NCI-H526 (cell line): ENCODE data around the gene GZF1.

Experiments
- DNase-seq, 2 experiments: peaks; one replicate each; lab custom pipeline; 2025; lab: John Stamatoyannopoulos, UW

The GZF1 gene

DNA sequence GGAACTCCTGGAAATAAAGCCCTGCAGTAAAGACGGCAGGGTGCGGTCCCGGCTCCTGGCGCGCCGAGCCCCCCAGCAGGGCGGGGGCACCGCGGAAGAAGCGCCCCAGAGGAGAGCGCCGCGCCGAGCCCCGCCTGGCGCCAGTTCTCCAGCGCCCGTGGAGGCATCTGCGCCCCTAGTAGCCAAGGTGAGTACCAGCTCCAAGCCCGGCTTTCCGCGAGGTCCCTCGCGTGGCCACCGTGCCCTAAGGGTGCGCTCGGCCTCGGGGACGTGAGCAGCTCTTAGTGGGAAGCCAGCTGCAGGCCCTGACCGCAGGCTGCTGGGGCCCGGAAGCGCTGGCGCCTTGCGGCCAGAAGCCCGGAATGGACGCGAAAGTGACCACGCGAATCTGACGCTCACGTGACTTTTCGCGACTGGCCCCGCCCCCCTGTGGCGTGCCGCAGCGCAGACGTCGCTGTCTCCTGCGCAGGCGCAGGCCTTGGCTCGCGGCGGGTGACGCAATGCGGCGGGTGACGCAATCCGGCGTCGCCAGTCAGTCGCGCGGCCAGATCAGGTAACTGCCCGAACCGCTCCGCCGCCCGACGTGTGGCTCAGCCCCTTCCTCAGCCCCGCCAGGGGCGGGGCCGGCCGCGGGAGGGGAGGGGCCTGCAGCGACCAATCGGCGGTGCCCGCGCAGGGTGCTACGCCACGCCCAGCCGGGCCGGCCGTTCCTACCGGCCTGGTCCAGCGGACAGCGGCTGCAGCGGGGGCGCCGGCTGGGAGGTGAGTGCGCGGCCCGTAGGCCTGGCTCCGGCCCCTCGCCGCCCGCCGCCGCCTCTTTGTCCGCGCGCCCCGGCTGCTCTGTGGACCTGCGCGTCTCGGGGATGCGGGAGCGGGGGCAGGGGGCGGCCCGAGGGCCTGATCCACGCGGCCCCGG lies at the start of gene GZF1:
TSS of gene GZF1 (plus strand) at position 707 of the 916 bp plus-strand sequence. CDS start 2,202 bp downstream, outside the sequence.
- DNase-seq: peak; percentile 94 to 99

DNA sequence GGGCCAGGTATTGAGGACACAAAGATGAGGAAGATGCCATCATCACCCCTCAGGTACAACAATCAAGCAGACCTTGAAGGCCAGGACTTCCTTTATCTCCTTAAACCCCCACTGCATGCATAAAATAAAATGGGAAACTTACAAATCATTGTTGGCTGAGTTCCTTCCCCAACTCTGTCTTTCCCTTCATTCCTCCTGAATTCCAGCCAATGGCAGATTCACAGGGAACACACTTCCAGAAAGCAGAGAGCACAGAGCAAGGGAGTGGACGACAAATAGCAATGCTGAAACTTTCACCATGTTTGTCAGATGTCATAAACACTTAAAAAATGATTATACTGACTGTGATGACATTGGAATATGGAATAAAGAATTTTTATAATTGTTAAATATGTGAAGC lies 48.7 kb upstream of the GZF1 start:
- no peak for DNase-seq

DNA sequence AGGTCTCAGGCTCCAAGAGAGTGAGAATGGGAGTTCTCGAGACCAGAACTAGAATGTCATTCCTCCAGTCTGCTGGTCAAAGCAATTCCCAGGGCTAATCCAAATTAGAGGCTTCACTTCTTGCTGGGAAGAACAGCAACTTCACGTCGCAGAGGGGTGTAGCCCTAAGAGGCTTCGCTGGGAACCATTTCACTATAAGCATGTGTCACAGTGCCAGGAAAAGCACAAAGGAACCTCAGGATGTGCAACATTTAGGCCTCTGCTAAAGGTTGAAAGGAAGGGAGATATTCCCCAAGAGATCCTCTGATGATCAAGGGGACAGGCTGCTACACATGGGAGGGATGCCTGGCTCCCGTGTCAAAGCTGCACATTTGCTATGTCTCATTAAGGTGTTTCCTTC lies 47.3 kb upstream of the GZF1 start:
- no peak for DNase-seq

DNA sequence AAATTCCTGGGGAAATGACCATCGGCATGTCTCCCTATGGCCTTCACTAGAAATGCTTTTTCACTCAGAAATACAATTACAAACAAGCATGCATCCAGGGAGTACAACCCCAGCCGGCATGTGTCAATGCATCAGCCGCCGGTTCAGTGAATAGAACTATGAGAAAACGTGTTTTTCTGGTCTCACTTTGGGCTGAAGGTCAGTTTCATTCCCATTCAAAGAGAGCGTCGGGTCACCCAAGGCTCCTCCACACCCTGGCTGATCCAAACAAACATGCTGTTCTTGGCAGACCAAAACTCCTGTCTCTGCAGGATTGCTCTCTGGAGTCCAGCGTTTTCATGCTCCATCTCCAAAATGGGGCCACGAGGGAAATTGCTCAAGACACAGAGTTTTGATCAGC lies 46.9 kb upstream of the GZF1 start:
- DNase-seq: no peak

DNA sequence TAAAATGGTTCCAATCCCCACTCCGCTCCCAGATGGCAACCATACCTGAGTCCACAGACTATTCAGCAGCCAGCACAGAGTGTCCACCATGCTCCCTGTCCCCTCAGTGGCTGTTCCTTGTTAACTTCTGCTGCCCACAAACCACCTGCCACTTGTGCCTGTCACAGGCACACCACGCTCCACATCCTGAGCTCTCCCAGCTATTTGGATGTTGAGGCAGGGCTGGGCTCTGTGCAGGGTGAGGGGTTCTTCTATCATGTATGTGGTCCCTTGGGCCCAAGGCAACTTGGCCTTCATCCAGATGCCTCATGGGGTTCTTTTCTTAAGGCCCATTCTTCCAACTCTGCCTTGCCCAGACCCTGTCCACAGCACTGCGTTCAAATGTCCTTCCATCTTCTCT lies 45.4 kb upstream of the GZF1 start:
- DNase-seq: no peak

DNA sequence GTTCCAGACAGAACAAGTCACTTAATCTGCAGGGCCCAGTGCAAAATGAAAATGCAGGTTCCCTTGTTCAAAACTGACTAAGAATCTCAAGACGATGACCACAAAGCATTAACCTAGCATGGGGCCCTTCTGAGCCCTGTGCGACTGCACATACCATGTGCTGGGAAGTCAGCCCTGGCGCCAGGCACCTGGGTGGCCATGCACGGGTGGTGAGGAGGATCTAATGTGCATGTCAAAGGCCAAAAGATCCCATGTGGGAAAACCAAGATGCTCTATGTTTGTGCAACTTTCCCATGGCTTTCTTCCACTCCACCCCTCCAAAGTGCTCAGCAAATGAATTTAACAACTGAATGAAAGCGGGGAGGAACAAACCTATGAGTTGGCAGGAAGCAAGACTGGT lies 44.9 kb upstream of the GZF1 start:
- no peak for DNase-seq

DNA sequence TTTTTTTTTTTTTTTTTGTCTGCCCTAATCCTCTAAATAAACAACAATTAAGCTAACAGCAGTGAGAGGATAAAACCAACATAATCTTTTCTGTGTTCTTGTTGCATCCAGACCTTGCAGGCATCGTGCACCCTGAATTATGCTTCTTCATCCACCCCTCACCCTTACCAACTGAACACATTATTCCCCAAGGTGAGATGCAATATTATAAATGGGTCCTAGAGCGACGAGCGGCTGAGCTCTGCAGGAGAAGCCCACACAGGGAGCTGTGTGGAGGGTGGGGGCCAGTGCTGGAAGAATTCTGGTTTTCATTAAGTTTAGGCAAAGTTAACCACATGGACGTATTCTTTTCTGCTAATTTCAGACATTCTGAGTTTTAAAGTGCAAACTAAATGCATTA lies 43.6 kb upstream of the GZF1 start:
- DNase-seq: no peak

DNA sequence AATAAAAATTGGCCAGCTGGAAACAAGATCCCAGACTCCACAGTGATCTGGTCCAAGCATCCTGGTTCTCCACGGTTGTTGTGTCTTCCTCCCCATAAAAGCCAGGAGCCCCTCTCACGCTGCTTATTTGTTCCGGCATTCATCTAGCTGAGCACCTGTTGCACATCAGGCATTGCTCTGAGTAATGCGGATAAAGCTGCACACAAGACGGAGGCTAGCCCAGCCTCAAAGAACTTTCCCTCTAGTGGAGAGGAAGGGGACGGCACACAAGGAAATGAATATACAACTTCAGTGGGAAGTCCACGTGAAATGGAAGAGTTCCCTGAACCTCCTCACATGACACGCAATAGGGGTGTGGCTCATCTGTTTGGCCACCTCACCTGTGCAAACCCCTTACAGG lies 41.7 kb upstream of the GZF1 start:
- DNase-seq: peak in 1 of 2 experiments; percentile 36

DNA sequence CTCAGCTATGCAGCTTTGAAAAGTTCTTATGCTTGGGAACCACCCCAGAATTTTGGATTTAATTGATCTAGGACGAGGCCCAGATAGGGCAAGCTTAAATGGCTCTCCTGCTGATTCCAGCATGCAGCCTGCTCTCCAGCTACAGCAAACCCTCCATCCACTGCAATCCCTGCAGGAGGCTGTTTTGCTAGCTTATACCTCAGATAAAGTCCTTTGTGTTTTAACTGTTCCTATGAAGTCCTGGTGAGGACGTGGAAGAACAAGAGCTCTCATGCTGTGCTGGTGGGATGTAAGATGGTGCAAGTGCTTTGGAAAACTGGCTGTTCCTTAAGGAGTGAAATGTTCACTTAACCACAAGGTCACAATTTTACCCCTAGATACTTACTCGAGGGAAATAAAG lies 36.9 kb upstream of the GZF1 start:
- DNase-seq: no peak

DNA sequence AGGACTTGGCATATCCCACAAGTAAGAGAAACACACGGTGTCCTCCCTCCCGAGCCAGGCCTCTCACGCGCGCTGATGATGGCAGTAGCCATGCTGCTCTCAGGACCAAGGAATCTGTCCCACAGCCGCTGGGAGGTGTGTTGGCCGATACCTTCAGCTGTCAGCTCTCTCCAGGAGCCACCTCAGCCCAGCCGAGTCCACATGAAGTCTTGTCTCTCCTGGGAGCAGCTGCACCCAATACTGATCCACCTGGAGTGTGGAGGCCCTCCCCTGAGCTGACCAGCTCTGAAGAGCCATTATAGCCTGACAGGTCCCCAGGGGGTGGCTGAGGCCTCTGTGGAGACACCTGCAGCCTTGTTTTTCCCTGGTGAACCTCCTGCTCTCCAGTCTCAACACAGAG lies 35.2 kb upstream of the GZF1 start:
- DNase-seq: no peak

DNA sequence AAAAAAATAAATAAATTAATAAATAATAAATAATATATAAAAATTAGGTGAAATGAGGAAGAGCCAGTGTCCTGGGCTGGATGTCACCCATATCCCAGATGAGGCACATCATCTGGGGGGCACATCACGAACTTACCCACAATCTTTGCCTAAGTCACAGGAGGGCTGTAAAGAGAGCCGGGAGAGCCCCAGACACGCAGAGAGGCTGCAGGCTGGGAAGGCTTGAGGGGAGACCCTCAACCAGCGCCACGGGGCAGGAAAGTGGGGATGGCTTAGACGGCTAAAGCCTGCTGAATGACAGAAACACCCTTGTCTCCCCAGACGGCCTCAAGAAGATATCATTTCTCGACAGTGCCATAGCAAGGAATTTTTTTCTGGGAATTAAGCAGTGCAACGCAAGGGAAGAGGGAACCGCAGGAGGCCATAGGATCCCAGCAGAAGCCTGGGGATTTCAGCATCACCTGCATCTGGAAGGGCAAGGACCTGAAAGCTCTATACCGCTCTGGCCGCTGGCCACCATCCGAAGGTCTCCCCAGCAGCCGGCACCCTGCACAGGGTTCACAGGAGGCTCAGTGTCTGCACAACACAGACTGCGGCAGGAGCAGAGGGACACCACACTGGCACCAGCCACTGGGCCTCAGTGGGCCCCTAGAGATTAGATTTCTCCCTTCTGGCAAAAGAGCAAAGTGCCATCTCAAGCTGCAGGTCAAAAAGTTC lies 34.2 kb upstream of the GZF1 start:
- no peak for DNase-seq

DNA sequence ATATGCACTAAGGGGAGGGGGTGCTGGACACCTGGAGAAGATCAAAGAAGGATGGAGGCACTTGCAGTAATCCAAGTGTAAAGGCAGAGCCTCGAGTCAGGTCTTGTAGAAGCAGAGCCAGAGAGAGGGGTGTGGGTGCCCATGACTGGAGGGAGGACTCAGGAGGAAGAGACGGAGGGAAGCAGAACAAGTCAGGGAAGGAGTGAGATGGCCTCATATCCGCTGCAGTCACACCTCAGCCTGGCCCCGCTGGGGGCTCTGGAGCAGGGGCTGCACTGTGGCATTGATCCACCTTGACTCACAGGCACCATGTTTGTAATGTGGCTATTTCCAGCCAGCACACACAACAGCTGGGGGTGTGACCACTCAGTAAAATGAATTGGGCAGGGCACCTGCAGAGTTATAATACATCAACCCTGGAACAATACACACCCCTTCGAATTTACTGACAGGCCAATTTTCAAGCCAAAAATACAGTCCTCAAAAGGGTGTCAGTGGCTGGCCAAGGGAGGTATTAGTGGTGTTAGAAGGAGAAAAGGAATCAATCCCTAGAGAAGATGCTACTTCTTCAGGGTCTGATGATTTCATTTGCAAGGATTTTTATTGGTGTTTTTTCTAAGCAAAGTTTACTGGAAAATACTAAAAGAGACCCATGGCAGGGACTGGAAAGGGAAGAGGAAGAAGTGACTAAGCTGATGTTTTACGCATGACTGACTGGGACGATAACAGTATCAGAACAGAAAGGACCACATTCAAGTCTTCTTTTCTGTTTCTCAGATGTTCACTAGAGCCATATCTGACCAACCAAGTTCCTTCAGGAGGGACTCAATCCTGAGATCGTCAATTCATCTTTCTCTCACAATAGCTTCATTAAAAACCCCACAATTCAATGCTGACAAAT lies 30.3 kb upstream of the GZF1 start:
- no peak for DNase-seq

DNA sequence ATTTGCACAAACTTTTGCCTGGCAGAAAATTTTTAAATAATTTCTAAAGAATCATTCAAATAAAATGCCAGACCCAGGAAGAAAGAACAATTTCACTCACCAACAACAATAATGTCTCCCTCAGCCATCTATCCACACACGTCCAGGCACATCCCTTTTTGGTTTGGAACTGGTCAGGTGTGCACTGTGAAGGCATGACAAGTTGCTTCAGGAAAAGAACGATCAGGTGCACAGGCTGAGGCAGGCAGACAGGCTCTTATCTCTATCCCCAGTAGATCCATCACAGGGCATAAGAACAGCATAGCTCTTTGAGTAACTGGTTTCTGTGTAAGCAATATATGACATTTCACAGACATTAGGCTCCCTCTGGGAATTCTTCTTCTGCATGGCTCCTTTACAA lies 29.5 kb upstream of the GZF1 start:
- no peak for DNase-seq

DNA sequence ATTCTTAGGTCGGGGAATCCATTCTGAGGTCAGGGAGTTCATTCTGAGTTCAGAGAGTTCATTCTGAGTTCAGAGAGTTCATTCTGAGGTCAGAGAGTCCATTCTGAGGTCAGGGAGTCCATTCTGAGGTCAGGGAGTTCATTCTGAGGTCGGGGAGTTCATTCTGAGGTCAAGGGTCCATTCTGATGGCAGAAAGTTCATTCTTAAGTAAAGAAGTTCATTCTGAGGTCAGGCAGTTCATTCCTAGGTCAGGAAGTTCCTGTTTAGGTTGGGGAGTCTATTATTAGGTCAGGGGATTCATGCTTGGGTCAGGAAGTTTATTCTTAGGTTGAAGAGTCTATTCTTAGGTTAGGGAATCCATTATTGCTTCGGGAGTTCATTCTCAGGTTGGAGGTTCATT lies 27.9 kb upstream of the GZF1 start:
- no peak for DNase-seq

DNA sequence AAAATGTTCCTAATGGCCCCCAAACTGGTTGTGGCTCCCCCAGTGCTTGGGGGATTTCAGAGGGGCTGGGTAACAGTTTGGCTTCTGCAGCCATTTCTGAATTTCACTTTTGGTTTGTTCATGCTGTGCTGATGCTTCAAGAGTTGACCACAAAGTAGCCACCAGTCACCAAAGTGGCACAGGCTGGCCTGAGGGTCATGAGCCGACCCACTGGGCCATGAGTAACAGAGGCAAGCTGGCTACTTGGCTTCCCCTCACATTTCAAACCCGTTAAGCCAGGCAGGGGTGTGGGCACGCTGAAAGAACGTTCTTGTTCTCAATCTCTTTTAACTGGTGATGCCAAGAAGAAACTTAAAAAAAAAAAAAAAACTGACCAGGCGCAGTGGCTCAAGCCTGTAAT lies 26.5 kb upstream of the GZF1 start:
- no peak for DNase-seq

DNA sequence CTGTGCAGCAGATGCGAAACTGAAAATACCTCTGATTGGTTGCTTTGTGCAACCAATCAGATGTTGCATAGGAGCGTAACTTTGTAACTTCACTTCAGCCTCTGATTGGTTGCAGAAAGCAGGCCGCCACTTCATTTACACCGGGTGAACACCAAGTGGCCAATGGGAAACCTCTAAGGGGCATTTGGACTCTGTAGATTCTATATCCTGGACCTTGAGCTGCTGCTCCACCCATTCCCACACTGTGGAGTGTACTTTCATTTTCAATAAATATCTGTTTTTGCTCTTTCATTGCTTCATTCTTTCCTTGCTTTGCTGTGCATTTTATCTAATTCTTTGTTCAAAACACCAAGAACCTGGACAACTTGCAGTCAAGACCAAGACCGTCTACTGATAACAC lies 25.5 kb upstream of the GZF1 start:
- no peak for DNase-seq

DNA sequence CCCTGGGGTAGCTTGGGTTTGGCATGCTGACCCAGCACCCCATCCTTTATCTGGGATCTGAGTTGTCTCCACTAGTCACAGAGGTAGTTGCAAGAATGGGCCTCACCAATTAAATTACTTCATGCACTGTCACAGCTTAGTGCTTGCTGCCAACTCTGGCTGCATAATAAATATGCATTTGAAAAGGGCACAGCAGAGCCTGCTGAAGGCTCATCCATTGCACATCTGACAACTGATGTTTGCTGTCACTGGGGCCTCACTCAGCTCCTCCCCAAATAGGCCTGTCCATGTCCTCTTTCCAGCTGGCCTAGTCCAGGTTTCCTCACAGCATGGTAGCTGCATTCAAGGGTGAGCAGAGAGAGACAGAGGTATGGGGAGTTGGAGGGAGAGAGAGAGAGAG lies 24.7 kb upstream of the GZF1 start:
- no peak for DNase-seq

DNA sequence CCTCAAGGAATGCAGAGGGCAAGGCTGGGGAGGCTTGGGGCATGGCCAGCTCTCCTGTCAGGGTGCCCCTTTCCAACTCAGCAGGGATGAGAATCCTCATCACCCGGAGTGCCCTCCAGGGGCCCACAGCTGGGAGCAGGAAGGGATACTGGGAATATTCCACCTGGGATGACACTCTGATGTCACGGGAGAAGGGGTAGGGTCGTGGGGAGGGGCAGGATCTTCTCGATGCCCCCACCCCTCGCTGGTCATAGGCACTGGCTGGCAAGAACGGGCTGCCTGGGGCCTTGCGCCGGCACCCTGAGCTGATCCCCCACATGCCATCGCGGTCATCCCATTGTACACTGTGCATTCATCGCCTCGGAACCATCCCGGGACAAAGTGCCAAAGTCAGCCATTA lies 22.0 kb upstream of the GZF1 start:
- no peak for DNase-seq

DNA sequence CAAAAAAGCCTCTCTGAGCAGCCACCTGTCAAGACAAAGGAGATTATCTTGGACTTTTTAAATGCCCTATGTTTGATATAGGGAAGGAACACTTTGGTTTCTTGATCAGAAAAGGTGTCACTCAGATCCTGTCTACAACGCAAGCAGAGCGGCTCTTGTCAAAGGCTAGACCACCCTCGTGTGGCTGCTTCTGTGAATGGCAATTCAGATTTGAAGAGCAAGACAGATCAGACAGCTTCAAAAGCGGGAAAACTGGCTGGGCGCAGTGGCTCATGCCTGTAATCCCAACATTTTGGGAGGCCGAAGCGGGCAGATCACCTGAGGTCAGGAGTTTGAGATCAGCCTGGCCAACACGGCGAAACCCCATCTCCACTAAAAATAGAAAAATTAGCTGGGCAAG lies 21.5 kb upstream of the GZF1 start:
- DNase-seq: peak; percentile 20 to 78

DNA sequence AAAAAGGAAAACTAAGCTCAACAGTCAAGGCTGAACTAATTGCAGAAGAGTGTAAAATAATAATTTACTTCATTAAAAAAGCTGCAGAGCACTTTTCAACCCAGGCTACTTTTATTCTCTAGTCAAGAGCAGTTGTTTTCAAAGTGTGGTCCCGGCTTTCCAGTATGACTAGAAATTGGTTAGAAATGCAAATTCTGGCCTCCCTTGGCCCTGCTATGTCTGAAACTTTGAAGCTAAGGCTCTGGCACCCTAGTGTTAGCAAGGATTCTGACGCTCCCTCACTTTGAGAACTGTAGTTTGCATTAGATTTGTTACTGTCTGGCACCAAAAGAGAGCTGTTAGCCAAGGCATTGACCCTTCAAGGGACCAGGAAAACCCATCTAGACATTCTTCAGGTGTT lies 20.9 kb upstream of the GZF1 start:
- no peak for DNase-seq

DNA sequence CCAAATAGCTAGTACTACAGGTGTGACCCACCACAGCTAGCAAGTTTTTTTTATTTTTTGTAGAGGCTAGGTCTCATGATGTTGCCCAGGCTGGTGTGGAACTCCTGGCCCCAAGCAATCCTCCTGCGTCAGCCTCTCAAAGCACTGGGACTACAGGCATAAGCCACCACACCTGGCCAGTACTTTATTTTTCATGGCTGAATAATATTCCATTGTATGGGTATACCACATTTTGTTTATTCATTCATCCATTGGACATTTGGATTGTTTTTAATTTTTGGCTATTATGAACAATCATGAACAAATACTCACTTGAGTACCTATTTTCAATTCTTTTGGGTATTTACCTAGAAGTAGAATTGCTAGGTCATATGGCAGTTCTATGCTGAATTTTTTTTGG lies 18.4 kb upstream of the GZF1 start:
- DNase-seq: no peak

DNA sequence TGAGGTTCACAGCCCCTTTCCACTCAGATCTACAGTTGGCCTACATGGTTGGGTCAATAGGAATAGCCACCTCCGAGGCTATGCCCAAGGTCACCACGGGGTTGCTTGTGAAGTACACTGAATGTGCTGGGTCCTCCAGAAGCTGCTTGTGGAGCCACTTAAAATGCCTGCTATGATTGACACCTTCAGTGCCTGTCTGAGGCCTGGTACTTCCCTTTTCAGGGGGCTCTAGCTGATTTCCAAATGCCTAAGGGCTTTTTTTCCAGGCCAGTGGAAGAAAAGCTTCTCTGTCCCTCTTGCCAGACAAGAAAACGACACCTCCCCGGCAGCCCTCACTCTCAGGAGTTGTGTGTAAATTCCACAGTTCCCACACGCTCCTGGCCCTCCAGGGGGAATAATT lies 17.6 kb upstream of the GZF1 start:
- no peak for DNase-seq
